HG03039 (cell line): ENCODE results near the gene DGKD.

ENCODE experiments used
- ATAC-seq: cut with Tn5 transposase; IDR thresholded peaks from one replicate; pipeline ENCODE4 v1.9.1; 2021; ENCODE audit warnings: mild to moderate bottlenecking, moderate library complexity; ENCODE audit not compliant: unreplicated experiment

Gene DGKD

DNA sequence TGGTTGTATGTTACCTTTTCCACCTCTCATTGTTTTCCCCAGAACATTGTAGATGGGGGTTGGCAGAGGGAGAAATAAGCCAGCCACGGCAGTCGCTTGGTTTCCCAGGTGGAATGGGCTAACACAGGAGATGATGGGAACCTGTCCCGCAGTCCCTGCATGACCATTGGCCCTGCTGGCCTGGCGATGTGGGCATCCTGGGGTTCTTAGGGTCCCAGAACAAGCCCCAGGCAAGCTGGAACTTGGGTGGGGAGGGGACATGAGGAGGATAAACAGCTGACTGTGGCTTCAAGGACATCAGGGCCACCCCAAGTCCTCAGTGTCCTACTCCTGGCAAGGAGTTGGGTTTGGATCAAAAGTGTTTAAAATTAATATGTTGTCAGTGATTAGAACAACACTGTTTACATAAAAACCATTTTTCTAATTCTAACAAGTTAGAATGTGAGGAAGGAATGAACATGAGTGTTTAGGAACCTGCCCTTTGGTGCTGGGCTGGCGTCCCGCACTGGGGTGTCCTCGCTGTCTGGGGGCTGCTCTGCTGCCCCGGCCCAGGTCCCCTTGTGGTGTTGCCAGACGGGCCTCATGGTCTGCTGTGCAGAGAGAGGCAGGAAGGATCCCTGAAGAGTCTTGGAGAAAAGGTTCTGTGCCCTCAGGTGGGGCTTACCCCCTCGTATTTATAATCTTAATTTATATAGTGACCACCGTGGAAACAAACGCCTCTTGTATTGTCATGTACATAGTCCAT lies 117.2 kb downstream of the DGKD start:
- ATAC-seq: no peak

DNA sequence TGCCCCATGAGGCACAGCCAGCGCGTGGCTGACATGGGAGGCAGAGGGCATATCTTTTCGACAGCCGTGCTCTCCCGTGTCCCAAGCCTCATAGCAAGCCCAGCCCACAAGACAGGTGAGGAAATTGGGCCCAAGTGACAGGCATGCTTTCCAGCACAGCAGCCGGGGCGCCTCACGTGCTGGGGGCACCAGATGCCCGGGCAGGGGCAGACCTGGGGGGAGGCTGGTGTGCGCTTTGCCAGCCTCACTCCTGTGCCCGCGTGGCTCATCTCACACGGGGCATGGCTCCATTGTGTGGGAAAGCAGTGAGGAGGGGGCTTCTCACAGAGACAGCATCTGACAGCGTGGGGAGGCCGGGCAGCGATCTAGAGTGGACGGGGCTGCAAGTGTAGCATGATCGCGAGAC lies 119.1 kb downstream of the DGKD start:
- no peak for ATAC-seq

DNA sequence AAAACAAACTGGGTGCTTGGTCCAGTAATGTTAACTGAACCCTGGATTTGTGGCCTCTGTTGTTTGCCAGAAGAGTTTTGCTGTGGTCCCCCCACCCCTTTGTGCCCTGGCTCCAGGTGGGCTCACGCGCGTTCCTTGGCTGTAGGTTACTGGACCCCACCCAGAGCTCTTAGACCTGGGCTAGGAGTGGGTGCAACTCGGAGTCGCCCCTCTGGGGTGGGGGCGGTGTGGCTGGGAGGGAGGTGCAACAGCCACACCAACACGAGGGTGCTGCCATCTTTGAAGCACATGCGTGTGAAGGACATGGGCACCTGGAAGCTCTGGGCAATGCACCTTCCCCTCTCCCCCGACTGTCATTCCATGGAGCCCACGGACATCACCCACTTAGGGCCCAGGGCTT lies 119.6 kb downstream of the DGKD start:
- no peak for ATAC-seq

DNA sequence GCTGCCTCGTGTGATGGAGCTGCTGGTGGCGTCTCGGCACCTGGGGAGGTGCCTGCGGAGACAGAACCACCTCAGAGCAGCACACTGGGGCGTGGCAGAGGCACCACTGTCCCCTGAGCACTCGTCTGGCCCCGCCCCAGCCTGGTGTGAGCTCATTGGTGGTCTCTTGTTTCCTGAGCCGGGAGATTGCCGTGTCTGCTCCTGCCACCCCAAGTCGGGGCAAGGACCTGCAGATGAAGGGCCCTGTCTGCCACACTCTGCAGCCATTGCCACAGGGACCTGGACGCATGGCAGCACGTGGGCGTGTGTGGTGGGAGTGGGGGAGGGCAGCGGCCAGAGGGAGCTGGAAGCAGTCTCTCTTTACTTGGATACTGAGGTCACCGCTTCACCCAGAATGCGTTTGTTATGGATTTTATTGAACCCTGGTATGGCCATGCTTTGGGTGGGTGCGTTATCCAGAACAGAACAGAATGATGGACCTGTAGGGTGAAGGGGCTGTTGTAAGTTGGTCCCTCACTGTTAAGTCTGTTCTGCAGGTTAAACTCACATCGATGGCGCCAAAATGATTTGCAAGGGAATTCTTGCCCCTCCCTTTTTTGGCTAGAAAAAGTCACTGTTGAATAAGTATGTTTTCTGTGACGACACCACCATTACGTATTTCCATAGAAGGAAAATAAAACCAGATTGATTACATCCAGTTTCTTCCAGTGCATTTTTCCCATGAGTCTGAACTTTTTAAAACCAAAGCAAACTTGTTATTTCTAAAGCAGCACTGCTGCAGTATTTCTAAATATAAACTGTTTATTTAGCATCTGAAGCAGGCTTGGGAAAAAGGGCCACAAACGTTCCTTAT lies 120.2 kb downstream of the DGKD start:
- no peak for ATAC-seq

DNA sequence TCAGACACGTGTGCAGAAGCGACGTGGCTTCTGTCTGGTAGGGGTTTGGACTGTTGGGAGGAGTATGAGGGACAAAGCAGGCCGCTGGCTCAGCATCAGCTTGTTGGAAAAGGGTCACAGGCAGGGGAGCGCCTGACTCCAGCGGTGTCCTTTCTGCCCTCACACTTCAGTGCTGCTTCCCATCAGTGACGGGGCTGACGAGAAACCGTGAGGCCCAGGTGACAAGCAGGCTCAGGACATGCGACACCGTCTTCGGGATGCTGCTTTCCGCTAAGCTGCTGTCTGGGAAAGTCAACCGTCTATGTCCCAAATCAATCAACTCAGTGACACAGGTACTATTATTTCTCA lies 121.7 kb downstream of the DGKD start:
- no peak for ATAC-seq

DNA sequence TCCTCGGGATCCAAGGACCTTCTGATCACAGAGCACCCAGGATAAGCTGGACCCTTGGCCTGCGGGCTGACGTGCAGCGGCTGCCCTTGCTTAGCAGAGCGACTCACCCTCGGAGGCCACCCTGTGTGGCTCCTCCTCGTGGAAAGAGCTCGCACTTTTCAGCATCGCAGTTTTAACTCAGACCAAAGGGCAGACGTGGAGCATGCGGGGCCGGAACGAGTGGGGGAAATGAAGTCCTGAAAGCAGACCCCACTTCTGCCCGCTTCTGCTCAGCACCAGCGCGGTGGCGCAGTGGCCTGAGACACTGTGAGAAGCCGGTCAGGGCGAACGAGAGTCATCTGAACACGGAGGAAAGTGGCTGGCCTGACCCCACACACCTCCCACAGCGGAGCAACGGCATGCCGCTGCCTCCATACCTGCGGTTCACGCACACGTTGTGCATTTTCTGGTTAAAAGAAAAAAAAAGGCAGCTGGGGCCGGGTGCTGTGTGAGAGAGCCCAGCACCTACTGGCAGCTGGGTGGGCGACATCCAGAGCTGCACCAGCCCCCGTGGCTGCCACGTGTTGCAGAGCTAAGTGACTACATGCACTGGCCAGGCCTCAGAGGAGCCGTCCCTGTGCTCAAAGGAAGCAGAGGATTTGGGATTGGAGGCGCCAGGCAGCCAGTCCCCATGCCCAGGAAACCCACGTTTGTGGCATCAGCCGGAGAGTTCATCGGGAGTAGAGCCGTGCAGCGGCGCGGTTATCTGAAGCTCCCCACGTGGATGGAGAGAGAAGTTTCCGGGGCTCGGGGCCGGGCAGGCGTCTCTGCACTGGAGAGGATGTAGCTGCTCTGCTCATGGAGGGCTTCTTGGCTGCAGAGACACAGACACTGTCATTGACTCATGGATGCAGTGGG lies 122.6 kb downstream of the DGKD start:
- ATAC-seq: no peak

DNA sequence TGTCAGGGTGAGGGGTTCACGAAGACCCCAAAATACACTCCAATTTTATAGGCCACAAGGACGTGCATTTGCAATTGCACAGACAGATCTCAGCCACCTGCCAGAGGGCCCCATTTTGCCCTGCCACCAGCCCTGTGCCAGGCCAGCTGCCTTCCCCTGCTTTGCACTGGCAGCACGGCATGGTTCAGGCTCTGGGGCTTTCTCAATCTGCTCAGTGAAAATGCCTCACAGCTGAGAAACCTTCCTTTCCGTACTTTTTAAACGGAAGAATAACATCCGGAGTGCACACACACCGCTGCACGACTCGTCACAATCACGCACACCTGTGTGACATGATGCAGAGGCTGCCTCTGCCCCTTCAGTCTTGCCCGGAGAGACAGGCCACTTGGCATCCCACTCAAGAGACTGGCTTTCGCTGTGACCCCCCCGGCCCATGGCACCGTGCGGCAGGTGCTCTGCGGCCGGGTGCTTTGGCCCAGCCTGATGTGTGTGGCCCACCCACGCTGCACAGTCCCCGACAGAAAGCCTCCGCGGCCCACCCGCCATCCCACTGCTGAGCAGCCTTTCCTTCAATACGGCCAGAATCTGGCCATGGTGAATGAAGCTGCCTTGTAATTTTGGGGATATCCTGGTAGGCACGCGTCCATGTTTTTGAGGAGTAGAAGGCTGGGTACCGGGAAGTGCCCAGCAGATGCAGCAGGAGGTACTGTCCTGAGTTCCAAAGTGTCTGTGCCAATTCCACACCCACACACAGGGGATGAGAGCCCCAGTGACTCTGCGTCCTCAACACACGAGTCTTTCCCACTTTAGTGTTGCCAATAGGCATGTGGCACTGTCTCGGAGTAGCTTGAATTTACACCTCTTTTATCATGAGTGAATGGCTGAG lies 123.5 kb downstream of the DGKD start:
- ATAC-seq: no peak

DNA sequence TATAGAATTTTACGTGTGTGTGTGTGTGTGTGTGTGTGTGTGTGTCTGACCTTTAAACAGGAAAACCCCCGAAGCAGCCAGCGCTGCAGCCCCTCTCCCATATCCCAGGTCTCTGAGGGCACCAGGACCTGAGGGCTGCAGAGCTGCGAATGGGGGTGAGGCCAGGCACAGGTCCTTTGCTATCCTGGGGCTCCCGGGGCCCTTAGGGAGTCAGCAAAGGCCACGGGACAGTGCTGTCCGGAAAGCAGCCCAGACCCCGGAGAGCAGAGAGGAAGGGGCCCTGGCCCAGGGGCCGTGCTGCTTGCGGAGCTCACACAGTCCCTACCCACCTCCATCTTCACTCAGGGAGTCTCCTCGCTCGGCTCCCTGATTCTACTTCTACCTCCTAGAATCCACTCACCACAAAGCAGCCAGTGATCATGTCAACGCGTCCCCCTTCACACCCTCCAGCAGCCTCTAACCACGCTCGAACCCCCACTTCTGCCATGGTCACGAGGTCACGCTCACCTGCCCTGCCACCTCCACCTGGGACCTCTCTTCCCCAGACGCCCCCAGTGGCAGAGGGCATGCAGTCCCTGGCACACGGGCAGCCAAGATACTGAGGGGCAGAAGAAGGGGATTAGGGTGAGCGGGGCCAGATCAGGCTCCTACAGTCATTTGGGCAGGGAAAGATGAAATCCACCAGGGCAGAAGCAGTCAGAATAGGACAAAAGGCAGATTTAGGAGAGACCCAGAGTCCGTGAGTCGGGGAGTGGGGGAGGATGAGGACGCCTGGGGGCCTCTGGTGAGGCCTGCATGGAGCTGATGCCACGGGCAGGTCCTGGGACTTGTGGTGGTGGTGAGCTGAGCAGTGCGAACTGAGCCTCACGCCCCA lies 125.6 kb downstream of the DGKD start:
- ATAC-seq: no peak

DNA sequence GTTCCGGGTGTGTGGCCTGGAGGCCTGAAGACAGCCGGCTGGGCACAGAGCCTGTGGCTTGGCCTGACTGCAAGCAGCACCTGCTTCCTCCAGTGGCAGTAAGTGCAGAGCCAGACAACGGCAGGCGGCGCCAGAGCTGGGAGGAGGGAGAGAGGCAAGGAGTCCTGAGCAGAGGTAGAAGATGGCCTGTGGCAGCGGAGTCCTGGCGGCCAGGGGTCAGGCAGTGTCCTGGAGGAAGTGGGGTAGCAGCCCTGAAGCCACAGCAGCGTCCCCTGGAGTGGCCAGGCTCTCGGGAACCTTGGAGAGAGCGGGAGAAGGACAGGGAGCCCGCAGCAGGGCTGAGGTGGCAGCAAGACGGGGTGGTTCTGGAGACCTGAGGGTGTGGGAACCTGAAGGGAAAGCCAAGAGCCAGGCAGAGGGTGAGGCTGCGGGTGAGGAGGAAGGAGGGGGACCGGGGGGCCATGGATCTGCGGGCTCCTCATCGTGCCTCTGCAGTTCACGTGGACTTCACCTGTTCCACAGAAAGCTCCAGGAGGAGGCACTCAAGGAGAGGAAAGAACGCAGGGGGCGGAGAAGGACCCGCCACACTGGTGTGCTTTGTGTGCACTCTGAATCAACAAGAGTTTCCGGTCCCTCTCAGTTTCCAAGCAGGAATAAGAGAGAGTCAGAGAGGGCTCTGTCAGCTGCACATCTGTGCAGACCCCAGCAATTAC lies 126.4 kb downstream of the DGKD start:
- ATAC-seq: no peak

DNA sequence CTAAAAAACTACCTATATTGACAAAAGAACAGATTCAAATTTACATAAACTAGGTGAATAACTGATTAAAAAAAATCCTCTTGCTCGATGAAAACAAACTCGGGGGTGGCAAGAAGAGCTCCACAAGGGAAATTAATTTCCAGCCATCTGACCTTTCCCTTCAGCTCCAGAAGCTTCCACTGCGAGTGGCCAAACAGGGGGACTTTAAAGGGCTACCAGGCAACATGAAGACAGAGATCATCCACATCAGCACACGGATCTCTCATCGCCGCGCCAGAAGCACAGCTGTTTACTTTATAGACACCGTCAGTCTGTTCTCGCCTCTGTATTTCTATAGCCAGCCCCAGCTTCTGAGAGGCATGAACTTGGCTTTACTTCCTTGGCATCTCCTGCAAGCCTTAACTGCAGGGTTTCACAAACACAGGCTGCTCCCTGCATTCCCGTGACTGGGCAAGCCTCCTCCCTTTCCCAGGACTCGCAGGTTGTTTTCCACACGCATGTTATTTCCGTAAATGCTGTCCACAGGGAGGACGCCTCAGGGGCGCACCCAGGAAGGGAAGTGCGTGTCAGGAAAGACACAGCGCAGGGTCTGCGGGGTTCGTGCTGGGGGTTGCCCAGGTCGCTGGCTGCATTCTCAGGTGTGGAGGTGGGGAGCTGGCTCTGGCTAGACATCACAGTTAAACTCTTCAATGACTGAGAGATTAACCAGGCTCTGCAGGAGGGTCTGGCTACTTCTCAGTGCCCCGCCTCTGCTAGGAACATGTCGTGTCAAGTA lies 127.3 kb downstream of the DGKD start:
- ATAC-seq: no peak

DNA sequence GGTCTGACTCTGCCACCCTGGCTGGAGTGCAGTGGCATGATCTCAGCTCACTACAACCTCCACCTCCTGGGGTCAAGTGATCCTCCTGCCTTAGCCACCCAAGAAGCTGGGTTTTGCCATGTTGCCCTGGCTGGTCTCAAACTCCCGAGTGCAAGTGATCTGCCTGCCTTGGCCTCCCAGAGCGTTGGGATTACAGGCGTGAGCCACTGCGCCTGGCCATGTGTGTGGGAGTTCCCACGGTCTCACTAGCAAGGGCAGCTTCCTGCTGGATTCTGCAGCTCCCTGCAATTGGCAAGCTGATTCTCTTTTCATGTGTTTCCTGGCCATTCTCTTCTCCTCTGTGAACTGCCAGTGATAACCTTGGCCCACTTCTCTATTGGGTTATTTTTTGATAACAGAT lies 128.3 kb downstream of the DGKD start:
- ATAC-seq: no peak

DNA sequence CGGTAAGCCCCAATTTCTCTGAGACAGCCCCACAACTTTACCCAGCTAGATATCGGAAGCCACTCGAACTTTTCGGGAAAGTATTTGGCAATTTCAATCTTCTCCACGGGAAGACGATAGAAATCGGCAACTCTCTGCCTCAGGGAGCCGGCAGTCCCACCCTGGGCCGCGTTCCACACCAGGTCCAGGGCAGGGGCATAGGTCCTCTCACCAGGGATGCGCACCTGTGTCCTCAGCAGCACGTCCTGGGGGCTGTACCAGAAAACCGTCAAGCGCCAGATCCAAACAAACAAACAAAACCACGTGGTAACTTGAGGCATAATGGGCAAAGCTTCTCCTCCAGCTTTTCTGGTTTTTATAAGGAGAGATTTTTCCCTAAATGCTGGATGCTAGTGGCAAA lies 131.4 kb downstream of the DGKD start:
- no peak for ATAC-seq

DNA sequence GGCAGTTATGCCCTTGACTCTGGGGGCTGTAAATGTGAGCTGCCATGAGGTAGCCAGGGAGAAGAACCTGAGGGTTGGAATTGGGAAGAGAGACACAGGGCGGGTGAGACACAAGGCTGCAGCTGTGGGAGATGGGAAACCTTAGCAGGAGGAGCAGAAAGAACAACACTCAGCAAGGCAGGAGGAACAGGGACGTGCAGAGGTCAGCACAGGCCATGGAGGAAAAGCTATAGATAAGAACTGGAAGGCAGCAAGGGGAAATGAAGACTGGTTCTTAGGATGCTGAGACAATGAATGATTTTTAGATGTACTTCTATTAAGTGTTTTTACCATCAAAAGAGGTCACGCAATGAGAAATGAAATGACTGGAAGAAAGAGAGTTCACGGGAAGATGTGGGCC lies 132.1 kb downstream of the DGKD start:
- ATAC-seq: no peak

DNA sequence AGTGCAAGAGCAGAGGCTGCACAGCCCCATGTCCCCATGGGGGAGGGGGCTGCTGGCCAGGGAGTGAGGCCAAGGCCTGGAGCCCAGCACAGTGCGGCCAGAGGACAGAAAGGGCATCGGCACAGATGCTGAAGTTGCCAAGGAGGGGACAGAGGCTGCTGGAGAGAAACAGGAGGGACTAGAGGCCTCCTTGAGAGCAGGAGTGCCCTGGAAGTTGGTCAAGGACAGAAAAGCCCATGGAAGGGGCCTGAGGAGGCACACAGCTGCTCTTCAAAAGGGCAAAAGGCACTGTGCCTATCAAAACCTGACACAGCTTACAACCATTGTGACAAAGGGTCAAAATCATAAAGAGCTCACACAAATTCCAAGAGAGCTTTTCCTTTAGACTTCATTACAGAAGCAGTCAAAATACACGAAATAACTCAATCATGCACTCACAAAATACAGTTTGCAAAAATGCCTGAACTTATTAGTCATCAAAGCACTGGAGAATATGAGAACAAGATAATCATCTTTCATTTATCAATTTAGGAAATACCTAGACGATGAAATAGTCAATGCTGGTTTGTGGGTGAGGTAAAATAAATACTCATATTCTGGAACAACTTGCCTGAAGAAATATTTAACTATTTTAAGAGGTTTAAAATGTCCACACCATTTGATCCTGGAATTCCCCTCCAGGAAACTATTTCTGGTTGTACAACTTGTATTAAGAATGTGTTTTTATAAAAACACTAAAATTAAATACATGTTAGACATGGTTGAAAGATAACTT lies 132.7 kb downstream of the DGKD start:
- ATAC-seq: no peak

DNA sequence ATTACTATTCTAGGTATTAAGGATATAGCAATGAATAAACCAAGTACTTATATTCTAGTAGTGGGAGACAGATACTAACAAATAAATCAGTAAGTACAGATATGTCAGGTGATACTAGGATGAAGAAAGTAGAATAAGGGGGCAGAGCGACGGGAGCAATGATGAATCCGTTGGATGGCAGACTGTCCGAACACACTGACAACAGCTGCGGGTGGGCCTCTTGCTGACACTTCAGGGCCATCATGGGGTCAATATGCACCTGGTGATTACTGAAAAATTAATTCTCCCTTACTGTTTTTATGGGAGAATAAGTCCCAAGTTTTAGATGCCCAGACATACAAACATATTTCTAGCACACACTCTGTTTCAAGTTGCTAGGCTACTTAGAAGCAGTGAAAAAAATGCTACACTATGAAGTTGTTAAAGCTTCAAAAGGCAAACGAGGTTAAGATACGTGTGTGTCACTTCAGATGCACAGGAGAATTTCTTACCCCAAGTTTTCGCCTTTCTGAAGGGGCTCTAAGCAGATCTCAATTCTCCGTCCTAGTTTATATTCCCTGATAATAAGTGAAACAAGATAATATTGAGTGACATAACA lies 133.6 kb downstream of the DGKD start:
- ATAC-seq: no peak

DNA sequence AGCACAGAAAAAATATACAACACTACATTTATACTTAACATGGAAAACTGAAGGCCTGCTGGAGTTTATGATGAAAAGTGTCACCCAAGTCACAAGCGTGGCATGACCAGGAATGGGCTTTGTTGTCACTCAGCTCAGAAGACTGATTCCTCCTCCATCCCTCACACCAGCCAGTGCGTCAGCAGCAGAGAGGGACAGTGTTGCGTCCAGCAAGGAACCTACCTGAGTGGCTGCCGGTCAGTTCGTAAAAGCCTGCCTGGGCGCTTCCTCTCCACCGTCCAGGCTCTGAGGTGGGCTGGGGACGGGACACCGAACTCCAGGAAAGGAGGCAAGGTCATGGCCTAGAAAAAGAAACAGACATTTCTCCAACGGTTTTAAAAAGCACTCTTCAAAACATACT lies 134.8 kb downstream of the DGKD start:
- ATAC-seq: no peak

DNA sequence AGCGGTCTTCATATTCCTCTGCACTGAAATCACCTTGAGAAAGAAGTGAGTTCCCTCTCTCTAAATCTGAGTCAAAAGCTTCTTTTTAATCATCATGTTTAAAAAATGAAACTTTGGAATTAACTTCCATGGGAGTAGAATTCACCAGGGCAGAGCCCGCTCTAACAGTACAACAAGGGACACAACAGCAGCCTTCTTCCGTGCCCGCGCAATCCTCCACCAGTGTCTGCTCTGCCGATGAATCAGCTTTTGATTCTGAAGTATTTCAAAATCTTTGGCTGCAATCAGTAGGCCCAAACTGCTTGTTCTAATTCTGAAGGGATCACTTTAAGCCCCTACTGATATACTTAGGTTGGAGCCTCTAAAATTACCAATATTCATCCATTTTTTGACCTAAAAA lies 135.4 kb downstream of the DGKD start:
- no peak for ATAC-seq
